SHP77 (cell line): ENCODE data around the gene LGI2.

ENCODE experiments used
- DNase-seq, 2 experiments: peaks; one replicate each; lab custom pipeline; 2025; lab: John Stamatoyannopoulos, UW

Gene LGI2

GRCh38 chr4:24995346-24995919, 35.3 kb downstream of the LGI2 start:
- DNase-seq = no peak

GRCh38 chr4:24993551-24994080, 37.1 kb downstream of the LGI2 start:
- no peak for DNase-seq

GRCh38 chr4:24992968-24993367, 37.8 kb downstream of the LGI2 start:
- DNase-seq = no peak

- no peak for DNase-seq
Measured at GRCh38 chr4:24991015-24991414, 39.7 kb downstream of the LGI2 start.

- DNase-seq = no peak
Measured at GRCh38 chr4:24989327-24989726, 41.4 kb downstream of the LGI2 start.

GRCh38 chr4:24988776-24989175, 42.0 kb downstream of the LGI2 start:
- peak; percentile 3 to 7 for DNase-seq

- DNase-seq = no peak
Measured at GRCh38 chr4:24984602-24985532, 45.9 kb downstream of the LGI2 start.

GRCh38 chr4:24980740-24981139, 50.0 kb downstream of the LGI2 start:
- DNase-seq = no peak

GRCh38 chr4:24980064-24980690, 50.6 kb downstream of the LGI2 start:
- no peak for DNase-seq

GRCh38 chr4:24979554-24979953, 51.2 kb downstream of the LGI2 start:
- no peak for DNase-seq

- no peak for DNase-seq
Measured at GRCh38 chr4:24978291-24979075, 52.3 kb downstream of the LGI2 start.

GRCh38 chr4:24975510-24975909, 55.2 kb downstream of the LGI2 start:
- no peak for DNase-seq

GRCh38 chr4:24973747-24974601, 56.8 kb downstream of the LGI2 start:
- DNase-seq = peak in 1 of 2 experiments; percentile 23

GRCh38 chr4:24973404-24973746, 57.4 kb downstream of the LGI2 start:
- no peak for DNase-seq

GRCh38 chr4:24971192-24971591, 59.6 kb downstream of the LGI2 start:
- DNase-seq = no peak

- DNase-seq = no peak
Measured at GRCh38 chr4:24970635-24971034, 60.1 kb downstream of the LGI2 start.

- DNase-seq = no peak
Measured at GRCh38 chr4:24970191-24970590, 60.6 kb downstream of the LGI2 start.

- DNase-seq = no peak
Measured at GRCh38 chr4:24969486-24969885, 61.3 kb downstream of the LGI2 start.

GRCh38 chr4:24968992-24969391, 61.8 kb downstream of the LGI2 start:
- no peak for DNase-seq

- DNase-seq = no peak
Measured at GRCh38 chr4:24968278-24968677, 62.5 kb downstream of the LGI2 start.

- DNase-seq = no peak
Measured at GRCh38 chr4:24967346-24967745, 63.4 kb downstream of the LGI2 start.
